A549 (cell line): ENCODE results near the gene TFPT. TPM values are rescaled to one million over a fixed set of nuclear protein-coding genes. Genes with fewer than 3 reads are reported as not detected.

Experiments
- ATAC-seq, 2 experiments: fragments of 200-7000 bp in 1 of 2; fragments of >200 bp in 1 of 2; cut with Nextera tagmentation in 1 of 2; cut with Tn5 transposase in 1 of 2; 3 replicates each; pipeline versions ENCODE4 v1.8.0 to v1.9.1; 2018 to 2020; ENCODE audit warnings: mild to moderate bottlenecking in 1 of 2, moderate library complexity in 1 of 2
- CTCF ChIA-PET: fragments of 300-600 bp; sonication (Branson Sonifier 250); formaldehyde crosslinking; extraction: SDS; loops from one replicate; lab custom pipeline; 2021; ENCODE audit warnings: antibody characterized with exemption, inconsistent platforms; lab: Yijun Ruan, JAX
- POLR2A ChIA-PET: fragments of 350-600 bp; formaldehyde crosslinking; extraction: SDS; loops from one replicate; lab custom pipeline; 2021; ENCODE audit warnings: antibody characterized with exemption, inconsistent platforms; lab: Yijun Ruan, JAX
- DNase-seq, 2 experiments: peaks; one replicate each; pipeline versions ENCODE4 v3.0.0 to v3.0.0-alpha.2; 2011 to 2016; ENCODE audit warnings: low read depth in 1 of 2, low spot score in 1 of 2
- FAIRE-seq: peaks from 2 replicates; lab custom pipeline; 2011; peaks lifted over from hg19 to GRCh38; lab: Jason Lieb, UNC
- H3K27ac ChIP-seq, 2 experiments: fragments of >200 bp; sonication (Bioruptor Twin); formaldehyde crosslinking; 3 replicates each; pipeline ENCODE4 v1.5.1; 2016 to 2017
- H3K4me1 ChIP-seq: fragments of >200 bp; sonication (Bioruptor Twin); formaldehyde crosslinking; 3 replicates; pipeline ENCODE4 v1.6.1; 2016
- H3K4me2 ChIP-seq: fragments of >200 bp; sonication (Bioruptor Twin); formaldehyde crosslinking; 3 replicates; pipeline ENCODE4 v1.6.1; 2016
- H3K4me3 ChIP-seq: fragments of >200 bp; sonication (Bioruptor Twin); formaldehyde crosslinking; 3 replicates; pipeline ENCODE4 v1.5.1; 2016
- H3K9me3 ChIP-seq: fragments of >200 bp; sonication (Bioruptor Twin); formaldehyde crosslinking; 3 replicates; pipeline ENCODE4 v1.6.1; 2016
- ATOH8 ChIP-seq: fragments of 250-450 bp; sonication (Bioruptor Pico); IDR thresholded peaks from 2 replicates; pipeline ENCODE4 v1.5.0; 2020; ENCODE audit warnings: low read depth, mild to moderate bottlenecking, moderate library complexity
- CBX8 ChIP-seq: fragments of 200-600 bp; sonication (generic); IDR thresholded peaks from 2 replicates; pipeline ENCODE4 v1.6.1; 2016
- CHD2 ChIP-seq: fragments of 150-350 bp; IDR thresholded peaks from 2 replicates; pipeline ENCODE4 v1.6.1; 2014; ENCODE audit warnings: low read length; ENCODE audit not compliant: partially characterized antibody
- CHD4 ChIP-seq: fragments of 200-600 bp; sonication (generic); IDR thresholded peaks from 2 replicates; pipeline ENCODE4 v1.6.1; 2016; ENCODE audit warnings: antibody characterized with exemption, mild to moderate bottlenecking, borderline replicate concordance
- E2F6 ChIP-seq: IDR thresholded peaks from 2 replicates; pipeline ENCODE4 v1.6.1; 2012; ENCODE audit warnings: low read depth, borderline replicate concordance
- EHMT2 ChIP-seq: fragments of 200-600 bp; sonication (generic); IDR thresholded peaks from 2 replicates; pipeline ENCODE4 v1.6.1; 2016; ENCODE audit warnings: antibody characterized with exemption, low read depth, mild to moderate bottlenecking, moderate library complexity
- EP300 ChIP-seq, 2 experiments: fragments of >200 bp; sonication (Bioruptor Twin); formaldehyde crosslinking; IDR thresholded peaks; 2 replicates in 1 of 2; 3 replicates in 1 of 2; pipeline ENCODE4 v1.6.1; 2016 to 2017
- FOSB ChIP-seq: fragments of 250-450 bp; sonication (Bioruptor Pico); IDR thresholded peaks from 2 replicates; pipeline ENCODE4 v1.5.0; 2020; ENCODE audit warnings: mild to moderate bottlenecking, moderate library complexity
- FOXS1 ChIP-seq: fragments of 250-450 bp; sonication (Bioruptor Pico); IDR thresholded peaks from 2 replicates; pipeline ENCODE4 v1.5.0; 2020; ENCODE audit warnings: mild to moderate bottlenecking, moderate library complexity
- HMGXB4 ChIP-seq: fragments of 250-450 bp; sonication (Bioruptor Pico); IDR thresholded peaks from 2 replicates; pipeline ENCODE4 v1.5.0; 2021; ENCODE audit warnings: mild to moderate bottlenecking, moderate library complexity, borderline replicate concordance
- HOXA7 ChIP-seq: fragments of 250-450 bp; sonication (Bioruptor Pico); IDR thresholded peaks from 2 replicates; pipeline ENCODE4 v1.5.0; 2020; ENCODE audit warnings: mild to moderate bottlenecking, moderate library complexity
- HOXB13 ChIP-seq: fragments of 250-450 bp; sonication (Bioruptor Pico); IDR thresholded peaks from 2 replicates; pipeline ENCODE4 v1.5.0; 2020; ENCODE audit warnings: low read depth, mild to moderate bottlenecking, moderate library complexity
- JUN ChIP-seq, 2 experiments: fragments of >200 bp; sonication (Bioruptor Twin); formaldehyde crosslinking; IDR thresholded peaks; 2 replicates in 1 of 2; 3 replicates in 1 of 2; pipeline ENCODE4 v1.6.1; 2016 to 2017
- JUNB ChIP-seq: fragments of >200 bp; sonication (Bioruptor Twin); formaldehyde crosslinking; IDR thresholded peaks from 2 replicates; pipeline ENCODE4 v1.6.1; 2016
- KDM1A ChIP-seq: fragments of 200-600 bp; sonication (generic); IDR thresholded peaks from 2 replicates; pipeline ENCODE4 v1.6.1; 2016; ENCODE audit warnings: low read depth, mild to moderate bottlenecking
- KDM5A ChIP-seq: fragments of 200-600 bp; sonication (generic); IDR thresholded peaks from 2 replicates; pipeline ENCODE4 v1.6.1; 2016; ENCODE audit warnings: antibody characterized with exemption, mild to moderate bottlenecking
- MAFK ChIP-seq: fragments of 450-650 bp; IDR thresholded peaks from 2 replicates; pipeline ENCODE4 v1.6.1; 2014; ENCODE audit not compliant: partially characterized antibody
- MAZ ChIP-seq: fragments of 150-350 bp; IDR thresholded peaks from 2 replicates; pipeline ENCODE4 v1.6.1; 2014; ENCODE audit warnings: antibody characterized with exemption, low read depth, low read length, borderline replicate concordance
- MYC ChIP-seq: IDR thresholded peaks from 2 replicates; pipeline ENCODE4 v1.6.1; 2012; ENCODE audit warnings: mild to moderate bottlenecking, inconsistent platforms, low read length, improper control_type of control experiment, borderline replicate concordance
- NFE2L2 ChIP-seq: fragments of 150-350 bp; conservative IDR thresholded peaks from 2 replicates; pipeline ENCODE4 v1.6.1; 2014; ENCODE audit warnings: low read length
- NR3C1 ChIP-seq: fragments of >200 bp; sonication (Bioruptor Twin); formaldehyde crosslinking; IDR thresholded peaks from 3 replicates; pipeline ENCODE4 v1.6.1; 2017
- PBX3 ChIP-seq: IDR thresholded peaks from 2 replicates; pipeline ENCODE4 v1.6.1; 2012
- RAD21 ChIP-seq, 2 experiments: fragments of >200 bp in 1 of 2; sonication (Bioruptor Twin) in 1 of 2; formaldehyde crosslinking in 1 of 2; IDR thresholded peaks in 1 of 2; conservative IDR thresholded peaks in 1 of 2; 2 replicates in 1 of 2; 3 replicates in 1 of 2; pipeline ENCODE4 v1.6.1; 2012 to 2018; ENCODE audit warnings: inconsistent platforms in 1 of 2
- RFX5 ChIP-seq: fragments of 450-650 bp; IDR thresholded peaks from 2 replicates; pipeline ENCODE4 v1.7.1; 2014; ENCODE audit warnings: antibody characterized with exemption, mild to moderate bottlenecking, moderate library complexity
- SMC3 ChIP-seq: fragments of >200 bp; sonication (Bioruptor Twin); formaldehyde crosslinking; IDR thresholded peaks from 3 replicates; pipeline ENCODE4 v1.6.1; 2018; ENCODE audit warnings: inconsistent platforms
- TFCP2L1 ChIP-seq: fragments of 250-450 bp; sonication (Bioruptor Pico); IDR thresholded peaks from 2 replicates; pipeline ENCODE4 v1.5.0; 2021; ENCODE audit warnings: mild to moderate bottlenecking
- TP53 ChIP-seq: fragments of 250-450 bp; sonication (Bioruptor Pico); IDR thresholded peaks from 2 replicates; pipeline ENCODE4 v1.5.0; 2021; ENCODE audit warnings: mild to moderate bottlenecking, moderate library complexity
- ZNF302 ChIP-seq: fragments of 250-450 bp; sonication (Bioruptor Pico); IDR thresholded peaks from 2 replicates; pipeline ENCODE4 v1.9.0; 2021; ENCODE audit warnings: inconsistent platforms, mild to moderate bottlenecking, moderate library complexity
- WGBS: methylation state at CpG from one replicate; pipeline ENCODE4 v1.1.6; 2017; ENCODE audit errors: missing lambda C conversion rate; 5-methylcytosine and 5-hydroxymethylcytosine counted together
- polyA plus RNA-seq, 4 experiments: library from polyadenylated mRNA; depleted of rRNA in 3 of 4; stranded (reverse); fragments of >200 nt; fragmentation: RNase III in 1 of 4; extraction: RNeasy Plus Mini Kit Qiagen cat#74134 plus additional on column Dnase treatment in 1 of 4; gene quantifications; 2 replicates in 3 of 4; 3 replicates in 1 of 4; pipeline ENCODE4 v1.2.3, GENCODE V29; 2011 to 2017

The TFPT gene
- polyA plus RNA-seq, 2 of the 4 experiments (the other 2 are of a cell fraction), result 16.1 to 26.1 TPM

- Histone ChIP-seq H3K9me3 (peaks cover 16% of the 10 kb centered on the region), H3K27ac (no peak overlapping the region), H3K4me1 (no peaks in the 10 kb centered on the region), H3K4me2 (no peak overlapping the region), H3K4me3 (no peak overlapping the region)
- no peak for TF ChIP-seq PBX3
- no peak for TF ChIP-seq MYC
- no peak for TF ChIP-seq RAD21 (conservative IDR thresholded peaks at IDR 0.05 in 1 of 2, IDR thresholded peaks at IDR 0.05 in 1 of 2)
- no peak for TF ChIP-seq JUNB
- TF ChIP-seq E2F6, result no peak
- TF ChIP-seq NR3C1, result no peak
- TF ChIP-seq KDM5A, result no peak
- no peak for TF ChIP-seq CHD2
- TF ChIP-seq ATOH8 (CRISPR knock-in tag), result no peak
- TF ChIP-seq ZNF302 (CRISPR knock-in tag), result no peak
- 53% methylated on average over 5 of the region's 5 CpGs for WGBS
- ChIA-PET CTCF (interaction anchor here (1.3 kb wide), 1 partner anchor 10 kb away, joined by 4 read pairs; no protein-coding TSS in a partner anchor), POLR2A (no interaction called here)
- ATAC-seq (no peak), DNase-seq (no peak), FAIRE-seq (no peak)
Measured at GRCh38 chr19:54077334-54077733, 38.1 kb downstream of the TFPT start.

- H3K4me1 ChIP-seq, result no peaks in the 10 kb centered on the region
- H3K9me3 ChIP-seq, result peaks cover 5% of the 10 kb centered on the region
- 52% methylated on average over 9 of the region's 9 CpGs for WGBS
- no peak overlapping the region for H3K4me3 ChIP-seq
- no peak for ATAC-seq
- no peak overlapping the region for H3K4me2 ChIP-seq
- no peak overlapping the region for H3K27ac ChIP-seq
- ChIA-PET POLR2A (no interaction called here), CTCF (interaction anchor here (0.9 to 1.3 kb wide), 2 partner anchors 15 to 191 kb away, joined by 3 to 4 read pairs; no protein-coding TSS in a partner anchor)
- no peak for FAIRE-seq
- TF ChIP-seq CBX8, result no peak
- TF ChIP-seq NFE2L2, result no peak
- TF ChIP-seq FOXS1, result no peak
- TF ChIP-seq HOXA7 (CRISPR knock-in tag), result no peak
- TF ChIP-seq CHD4, result no peak
- no peak for TF ChIP-seq E2F6
- DNase-seq, result no peak
Measured at GRCh38 chr19:54074851-54075250, 40.6 kb downstream of the TFPT start.

- TF ChIP-seq JUN (IDR thresholded peaks at IDR 0.05) (no peak), NFE2L2 (no peak), RFX5 (no peak), TP53 (CRISPR knock-in tag) (no peak)
Measured at GRCh38 chr19:54073829-54074228, 41.6 kb downstream of the TFPT start.

GRCh38 chr19:54069470-54069869, 46.0 kb downstream of the TFPT start:
- FAIRE-seq, result no peak
- no peaks in the 10 kb centered on the region for H3K4me1 ChIP-seq
- no peak for DNase-seq
- no peak for ATAC-seq
- ChIA-PET POLR2A (no interaction called here), CTCF (interaction anchor here (0.9 to 3.2 kb wide), 4 partner anchors 11 to 322 kb away, joined by 3 to 14 read pairs (median 3); no protein-coding TSS in a partner anchor)
- H3K27ac ChIP-seq, result no peak overlapping the region
- no peak overlapping the region for H3K4me2 ChIP-seq
- peaks cover 7% of the 10 kb centered on the region for H3K9me3 ChIP-seq
- WGBS, result 14% methylated on average over 5 of the region's 5 CpGs
- no peak overlapping the region for H3K4me3 ChIP-seq
- TF ChIP-seq FOSB (CRISPR knock-in tag), result no peak
- TF ChIP-seq JUNB, result no peak
- TF ChIP-seq EP300 (IDR thresholded peaks at IDR 0.05), result no peak
- no peak for TF ChIP-seq CBX8
- no peak for TF ChIP-seq SMC3
- no peak for TF ChIP-seq HMGXB4 (CRISPR knock-in tag)
- TF ChIP-seq TP53 (CRISPR knock-in tag), result no peak
- no peak for TF ChIP-seq MAFK
- TF ChIP-seq HOXA7 (CRISPR knock-in tag), result no peak
- no peak for TF ChIP-seq TFCP2L1 (CRISPR knock-in tag)
- no peak for TF ChIP-seq HOXB13 (CRISPR knock-in tag)
- TF ChIP-seq EHMT2, result no peak
- TF ChIP-seq MAZ, result no peak
- no peak for TF ChIP-seq KDM1A

More at GRCh38 chr19:54073829-54074228, 41.6 kb downstream of the TFPT start:
- no peak for DNase-seq
- no peak for FAIRE-seq
- CTCF ChIA-PET, result no interaction called here
- Histone ChIP-seq H3K9me3 (peaks cover 7% of the 10 kb centered on the region), H3K4me1 (no peaks in the 10 kb centered on the region), H3K27ac (no peak overlapping the region), H3K4me3 (no peak overlapping the region), H3K4me2 (no peak overlapping the region)
- WGBS, result 76% methylated on average over 10 of the region's 10 CpGs
- no peak; a peak in 2 of 6 replicates for ATAC-seq
- POLR2A ChIA-PET, result no interaction called here
